Sigmoid colon (tissue), 7 donors: ENCODE results near the gene ZBTB2. TPM values are rescaled to one million over a fixed set of nuclear protein-coding genes. Genes with fewer than 3 reads are reported as not detected.
A peak's percentile ranks its signal among the peaks of the same experiment; 100 is the strongest.

Experiments used
- DNase-seq: peaks from one replicate; pipeline ENCODE4 v3.0.0-alpha.2; 2019
- H3K27ac ChIP-seq, 4 donors: fragments of 200-600 bp; sonication (generic); one replicate each; pipeline ENCODE4 v1.5.1; 2016 to 2019; ENCODE audit warnings: mild to moderate bottlenecking in 1 of 4
- H3K27me3 ChIP-seq, 3 donors: fragments of 200-600 bp; sonication (generic); one replicate each; pipeline ENCODE4 v1.5.1; 2019; ENCODE audit warnings: mild to moderate bottlenecking in 1 of 3
- H3K36me3 ChIP-seq, 4 donors: fragments of 200-600 bp; sonication (generic); one replicate each; pipeline ENCODE4 v1.5.1; 2016 to 2019
- H3K4me1 ChIP-seq, 4 donors: fragments of 200-600 bp; sonication (generic); one replicate each; pipeline ENCODE4 v1.5.1; 2017 to 2019
- H3K4me3 ChIP-seq, 4 donors: fragments of 200-600 bp; sonication (generic); one replicate each; pipeline ENCODE4 v1.5.1; 2017 to 2019; ENCODE audit warnings: mild to moderate bottlenecking in 2 of 4, moderate library complexity in 1 of 4
- H3K9me3 ChIP-seq, 4 donors: fragments of 200-600 bp in 3 of 4; sonication (generic) in 3 of 4; one replicate each; pipeline versions ENCODE4 v1.5.1 to v1.6.1; 2013 to 2019
- CTCF ChIP-seq, 4 experiments: fragments of 450-650 bp in 3 of 4; fragments of 200-600 bp in 1 of 4; IDR thresholded peaks; one replicate each; pipeline ENCODE4 v1.5.1; 2016 to 2019; ENCODE audit warnings: antibody characterized with exemption in 4 of 4, mild to moderate bottlenecking in 3 of 4, moderate library complexity in 2 of 4
- EP300 ChIP-seq, 4 donors: sonication (generic); formaldehyde crosslinking; IDR thresholded peaks; one replicate each; pipeline ENCODE4 v1.6.1; 2017; ENCODE audit warnings: antibody characterized with exemption in 4 of 4
- POLR2A ChIP-seq, 2 donors: fragments of 450-650 bp; IDR thresholded peaks; one replicate each; pipeline ENCODE4 v1.6.1; 2016; ENCODE audit warnings: antibody characterized with exemption in 2 of 2, mild to moderate bottlenecking in 2 of 2, moderate library complexity in 2 of 2
- POLR2AphosphoS5 ChIP-seq, 4 donors: sonication (generic); formaldehyde crosslinking; IDR thresholded peaks; one replicate each; pipeline ENCODE4 v1.6.1; 2017; ENCODE audit warnings: antibody characterized with exemption in 4 of 4
- WGBS, 2 donors: extraction: QIAGEN DNeasy Blood & Tissue Kit; methylation state at CpG; one replicate each; pipeline ENCODE4 v1.1.7; 2013; 5-methylcytosine and 5-hydroxymethylcytosine counted together
- intact Hi-C: fragments of 100-400 bp; cut with DNase I; formaldehyde crosslinking; loops from one replicate; pipeline ENCODE4 v1.15.1; 2023
- polyA plus RNA-seq, 3 donors: library from polyadenylated mRNA; stranded (reverse); fragments of 200-250 nt; gene quantifications; one replicate each; pipeline ENCODE4 v1.2.3, GENCODE V29; 2013
- total RNA-seq, 4 donors: library from RNA; depleted of rRNA; stranded (reverse); fragments of >200 nt; gene quantifications; one replicate each; pipeline ENCODE4 v1.1.0, GENCODE V29; 2016
- donor health status: healthy with polysubstance abuse.
- donor health status: Bipolar disorder and iron deficiency.
- donor health status: healthy.

The ZBTB2 gene
- total and polyA plus RNA-seq, 7 donors: 5.8 to 11.5 (median 8.6) TPM

GRCh38 chr6:151374036-151374683, 17.2 kb downstream of the ZBTB2 start:
- Histone ChIP-seq H3K4me1 (peaks cover 0 to 15% (median 5%) of the 10 kb centered on the region in 4 donors), H3K4me3 (no peak overlapping the region), H3K36me3 (peaks cover 0 to 22% (median 8%) of the 10 kb centered on the region in 4 donors), H3K9me3 (no peaks in the 10 kb centered on the region), H3K27ac (peak overlapping the region in 1 of 4 donors; percentile 14), H3K27me3 (no peaks in the 10 kb centered on the region)
- WGBS, 2 donors: 78 to 88% methylated on average over 5 of the region's 5 CpGs
- intact Hi-C loops: no loop called here
- DNase-seq: no peak
- no peak for TF ChIP-seq POLR2AphosphoS5 (IDR thresholded peaks at IDR 0.05)
- TF ChIP-seq EP300 (IDR thresholded peaks at IDR 0.05): no peak
- no peak for TF ChIP-seq CTCF (IDR thresholded peaks at IDR 0.05)

GRCh38 chr6:151372164-151372563, 19.2 kb downstream of the ZBTB2 start:
- peaks cover 0 to 27% (median 8%) of the 10 kb centered on the region in 4 donors for H3K36me3 ChIP-seq
- intact Hi-C loops: no loop called here
- H3K9me3 ChIP-seq: no peaks in the 10 kb centered on the region
- DNase-seq: no peak
- H3K27ac ChIP-seq: no peak overlapping the region
- 61 to 84% methylated on average over 5 of the region's 5 CpGs for WGBS, 2 donors
- peaks cover 0 to 15% (median 5%) of the 10 kb centered on the region in 4 donors for H3K4me1 ChIP-seq
- no peaks in the 10 kb centered on the region for H3K27me3 ChIP-seq
- TF ChIP-seq POLR2AphosphoS5 (IDR thresholded peaks at IDR 0.05): no peak
- TF ChIP-seq EP300 (IDR thresholded peaks at IDR 0.05): no peak
- no peak for TF ChIP-seq POLR2A (IDR thresholded peaks at IDR 0.05)
- TF ChIP-seq CTCF (IDR thresholded peaks at IDR 0.05): no peak
- no peak overlapping the region for H3K4me3 ChIP-seq

GRCh38 chr6:151370509-151371078, 20.8 kb downstream of the ZBTB2 start:
- Histone ChIP-seq H3K27me3 (no peaks in the 10 kb centered on the region), H3K27ac (no peak overlapping the region), H3K36me3 (peaks cover 7 to 39% (median 19%) of the 10 kb centered on the region in 4 donors), H3K4me3 (no peak overlapping the region), H3K9me3 (no peaks in the 10 kb centered on the region), H3K4me1 (peaks cover 0 to 15% (median 5%) of the 10 kb centered on the region in 4 donors)
- 88 to 93% methylated on average over 6 of the region's 6 CpGs for WGBS, 2 donors
- intact Hi-C loops: no loop called here
- TF ChIP-seq EP300 (IDR thresholded peaks at IDR 0.05): no peak
- TF ChIP-seq POLR2A (IDR thresholded peaks at IDR 0.05): no peak
- TF ChIP-seq POLR2AphosphoS5 (IDR thresholded peaks at IDR 0.05): no peak
- no peak for TF ChIP-seq CTCF (IDR thresholded peaks at IDR 0.05)
- DNase-seq: no peak

DNA sequence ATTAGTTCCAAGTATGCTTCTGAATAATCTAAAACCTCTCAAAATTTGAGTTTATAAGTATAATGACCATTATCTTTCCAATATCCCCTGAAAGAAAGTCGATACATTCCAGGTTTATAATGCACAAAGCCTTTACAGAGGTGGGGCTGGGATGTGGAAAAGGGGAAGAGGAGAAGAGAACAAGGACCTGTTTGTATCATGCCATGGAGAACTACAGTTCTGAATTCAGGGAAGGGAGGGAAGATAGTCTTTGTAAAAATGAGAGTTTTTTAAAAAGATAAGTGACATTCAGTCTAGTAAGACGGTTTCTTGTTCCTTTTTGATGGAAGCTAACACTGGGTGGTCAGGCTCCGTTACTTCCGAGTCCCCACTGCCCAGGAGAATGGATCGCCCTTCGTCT, 26.1 kb downstream of the ZBTB2 start:
- H3K36me3 ChIP-seq: peaks cover 7 to 39% (median 13%) of the 10 kb centered on the region in 4 donors
- H3K27me3 ChIP-seq: no peaks in the 10 kb centered on the region
- intact Hi-C loops: no loop called here
- no peak overlapping the region for H3K27ac ChIP-seq
- peaks cover 0 to 5% (median 2%) of the 10 kb centered on the region in 4 donors for H3K4me1 ChIP-seq
- 94 to 95% methylated on average over 6 of the region's 6 CpGs for WGBS, 2 donors
- H3K4me3 ChIP-seq: no peak overlapping the region
- no peaks in the 10 kb centered on the region for H3K9me3 ChIP-seq
- TF ChIP-seq POLR2AphosphoS5 (IDR thresholded peaks at IDR 0.05) (no peak), CTCF (IDR thresholded peaks at IDR 0.05) (no peak), EP300 (IDR thresholded peaks at IDR 0.05) (no peak), POLR2A (IDR thresholded peaks at IDR 0.05) (no peak)
- DNase-seq: no peak
